Measurements from ENCODE around the gene AHCYL2.

DNA sequence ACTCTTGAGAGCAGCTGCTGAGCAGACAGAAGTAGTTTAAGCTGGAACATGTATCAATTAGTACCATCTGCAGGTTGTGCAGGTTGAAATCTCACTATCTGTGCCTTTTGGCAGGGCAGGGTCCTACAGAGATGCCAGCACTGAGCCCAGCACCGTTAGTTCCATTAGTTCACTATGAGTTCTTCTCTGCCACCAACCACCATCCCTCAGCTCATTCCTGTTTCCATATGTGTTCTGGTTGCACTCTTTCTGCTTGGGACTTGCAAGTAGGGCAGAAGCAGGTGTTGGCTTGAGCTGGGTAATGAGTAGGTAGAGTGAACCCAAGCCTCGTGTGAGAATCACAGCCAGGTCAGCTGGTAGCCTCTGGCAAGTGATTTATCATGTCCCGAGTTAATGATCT lies 33.6 kb upstream of the AHCYL2 start:
- TF ChIP-seq, protein P1, sequence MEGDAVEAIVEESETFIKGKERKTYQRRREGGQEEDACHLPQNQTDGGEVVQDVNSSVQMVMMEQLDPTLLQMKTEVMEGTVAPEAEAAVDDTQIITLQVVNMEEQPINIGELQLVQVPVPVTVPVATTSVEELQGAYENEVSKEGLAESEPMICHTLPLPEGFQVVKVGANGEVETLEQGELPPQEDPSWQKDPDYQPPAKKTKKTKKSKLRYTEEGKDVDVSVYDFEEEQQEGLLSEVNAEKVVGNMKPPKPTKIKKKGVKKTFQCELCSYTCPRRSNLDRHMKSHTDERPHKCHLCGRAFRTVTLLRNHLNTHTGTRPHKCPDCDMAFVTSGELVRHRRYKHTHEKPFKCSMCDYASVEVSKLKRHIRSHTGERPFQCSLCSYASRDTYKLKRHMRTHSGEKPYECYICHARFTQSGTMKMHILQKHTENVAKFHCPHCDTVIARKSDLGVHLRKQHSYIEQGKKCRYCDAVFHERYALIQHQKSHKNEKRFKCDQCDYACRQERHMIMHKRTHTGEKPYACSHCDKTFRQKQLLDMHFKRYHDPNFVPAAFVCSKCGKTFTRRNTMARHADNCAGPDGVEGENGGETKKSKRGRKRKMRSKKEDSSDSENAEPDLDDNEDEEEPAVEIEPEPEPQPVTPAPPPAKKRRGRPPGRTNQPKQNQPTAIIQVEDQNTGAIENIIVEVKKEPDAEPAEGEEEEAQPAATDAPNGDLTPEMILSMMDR (IDR thresholded peaks at IDR 0.05): no peak
- TF ChIP-seq POLR2AphosphoS5 (IDR thresholded peaks at IDR 0.05): no peak
- TF ChIP-seq EP300 (IDR thresholded peaks at IDR 0.05; ENCODE audit: low read depth): no peak
- TF ChIP-seq POLR2A (IDR thresholded peaks at IDR 0.05): no peak
